ENCODE measurements around the gene FOXD3. TPM values are rescaled to one million over a fixed set of nuclear protein-coding genes. Genes with fewer than 3 reads are reported as not detected.

Gene FOXD3
- total RNA-seq, 1 experiment from 2014 or later, result 0.30 TPM

Other genes starting within 250 kb of the FOXD3 start
- gene ALG6, start 45.1 kb downstream of the FOXD3 start, total RNA-seq (2014; rRNA removed; shearing (Covaris generic); ENCODE audit: low replicate concordance), result 10.4 and 16.3 TPM in 2 replicates
- gene ITGB3BP, start 200.7 kb downstream of the FOXD3 start, total RNA-seq (2014; rRNA removed; shearing (Covaris generic); ENCODE audit: low replicate concordance), result 36.7 and 45.7 TPM in 2 replicates
- gene EFCAB7, start 201.0 kb downstream of the FOXD3 start, total RNA-seq (2014; rRNA removed; shearing (Covaris generic); ENCODE audit: low replicate concordance), result 2.5 and 19.0 TPM in 2 replicates